GM12891 (cell line): ENCODE measurements around the gene MARCHF9.

Experiments
- PAX5 ChIP-seq: IDR thresholded peaks from 2 replicates; pipeline ENCODE4 v1.6.1; 2011; ENCODE audit warnings: low read length, moderate library complexity, mild to moderate bottlenecking; ENCODE audit not compliant: insufficient read depth, severe bottlenecking
- POLR2A ChIP-seq: IDR thresholded peaks from 2 replicates; pipeline ENCODE4 v1.6.1; 2011; ENCODE audit warnings: low read depth, low read length, control low read depth
- POLR2AphosphoS5 ChIP-seq: IDR thresholded peaks from 2 replicates; pipeline ENCODE4 v1.6.1; 2011; ENCODE audit warnings: low read depth, low read length, control low read depth
- POU2F2 ChIP-seq: IDR thresholded peaks from 2 replicates; pipeline ENCODE4 v1.6.1; 2011; ENCODE audit warnings: low read depth, mild to moderate bottlenecking, control low read depth, low read length, moderate library complexity
- TAF1 ChIP-seq: IDR thresholded peaks from 2 replicates; pipeline ENCODE4 v1.6.1; 2011; ENCODE audit warnings: low read depth, low read length, control low read depth

- TF ChIP-seq POLR2A, result no peak
- TF ChIP-seq PAX5, result no peak
- no peak for TF ChIP-seq POLR2AphosphoS5
- no peak for TF ChIP-seq TAF1
- TF ChIP-seq POU2F2, result no peak
These were observed 29.1 kb upstream of the MARCHF9 start for GRCh38 chr12:57725851-57726150.
